H1 (cell line): ENCODE data around the gene EXT2. TPM values are rescaled to one million over a fixed set of nuclear protein-coding genes. Genes with fewer than 3 reads are reported as not detected.

ENCODE experiments used
- CTBP2 ChIP-seq: IDR thresholded peaks from 2 replicates; pipeline ENCODE4 v1.7.0; 2011; ENCODE audit warnings: borderline replicate concordance, mild to moderate bottlenecking, moderate library complexity, mixed read lengths, low read length; ENCODE audit not compliant: insufficient read depth, insufficient read length
- EP300 ChIP-seq, 2 experiments: IDR thresholded peaks; 1 replicate in 1 of 2; 2 replicates in 1 of 2; pipeline ENCODE4 v1.6.1; 2011 to 2012; ENCODE audit warnings: low read depth in 2 of 2, low read length in 2 of 2, mild to moderate bottlenecking in 2 of 2, borderline replicate concordance in 1 of 2, inconsistent platforms in 1 of 2, moderate library complexity in 1 of 2
- RXRA ChIP-seq: IDR thresholded peaks from 2 replicates; pipeline ENCODE4 v1.6.1; 2011; ENCODE audit warnings: low read depth, mild to moderate bottlenecking, low read length, moderate library complexity; ENCODE audit not compliant: insufficient read depth
- TCF12 ChIP-seq: IDR thresholded peaks from 2 replicates; pipeline ENCODE4 v1.6.1; 2011; ENCODE audit warnings: low read depth, mild to moderate bottlenecking, low read length
- TEAD4 ChIP-seq: IDR thresholded peaks from 2 replicates; pipeline ENCODE4 v1.6.1; 2012; ENCODE audit warnings: low read depth, low read length, inconsistent platforms, mixed read lengths
- ZNF274 ChIP-seq: IDR thresholded peaks from 2 replicates; pipeline ENCODE4 v1.7.0; 2012; ENCODE audit warnings: low read length, borderline replicate concordance; ENCODE audit errors: extremely low read depth
- polyA plus RNA-seq, 7 experiments: library from polyadenylated mRNA; depleted of rRNA in 3 of 7; stranded (reverse) in 5 of 7; unstranded in 2 of 7; fragments of >200 nt in 5 of 7; fragments of 200-250 nt in 2 of 7; gene quantifications; 1 replicate in 5 of 7; 2 replicates in 1 of 7; 4 replicates in 1 of 7; pipeline versions ENCODE4 v1.2.1 to v1.2.3, GENCODE V29; 2011 to 2013; ENCODE audit warnings: missing spikeins in 2 of 7, mixed read lengths in 2 of 7
- total RNA-seq: library from RNA; stranded (reverse); fragmentation: NEBNext Ultra II Directional; extraction: Animal tissue kit (Norgen Biotek cat#: 25700); gene quantifications from 2 replicates; pipeline ENCODE4 v1.2.1, GENCODE V29; 2021
- TF ChIP-seq, protein P1 (sequence below): fragments of 300-600 bp; sonication (generic); IDR thresholded peaks from 2 replicates; pipeline ENCODE4 v1.7.1; 2012; ENCODE audit warnings: low read length, moderate library complexity, mild to moderate bottlenecking, inconsistent platforms; ENCODE audit not compliant: insufficient replicate concordance
- TF ChIP-seq, protein P2 (sequence below): IDR thresholded peaks from 2 replicates; pipeline ENCODE4 v1.6.1; 2012; ENCODE audit warnings: inconsistent platforms

EXT2 gene
- total and polyA plus RNA-seq, 2 of the 8 experiments (the other 6 are each of a cell fraction or from before 2014, with no cell fraction given): 29.8 to 42.8 TPM

DNA sequence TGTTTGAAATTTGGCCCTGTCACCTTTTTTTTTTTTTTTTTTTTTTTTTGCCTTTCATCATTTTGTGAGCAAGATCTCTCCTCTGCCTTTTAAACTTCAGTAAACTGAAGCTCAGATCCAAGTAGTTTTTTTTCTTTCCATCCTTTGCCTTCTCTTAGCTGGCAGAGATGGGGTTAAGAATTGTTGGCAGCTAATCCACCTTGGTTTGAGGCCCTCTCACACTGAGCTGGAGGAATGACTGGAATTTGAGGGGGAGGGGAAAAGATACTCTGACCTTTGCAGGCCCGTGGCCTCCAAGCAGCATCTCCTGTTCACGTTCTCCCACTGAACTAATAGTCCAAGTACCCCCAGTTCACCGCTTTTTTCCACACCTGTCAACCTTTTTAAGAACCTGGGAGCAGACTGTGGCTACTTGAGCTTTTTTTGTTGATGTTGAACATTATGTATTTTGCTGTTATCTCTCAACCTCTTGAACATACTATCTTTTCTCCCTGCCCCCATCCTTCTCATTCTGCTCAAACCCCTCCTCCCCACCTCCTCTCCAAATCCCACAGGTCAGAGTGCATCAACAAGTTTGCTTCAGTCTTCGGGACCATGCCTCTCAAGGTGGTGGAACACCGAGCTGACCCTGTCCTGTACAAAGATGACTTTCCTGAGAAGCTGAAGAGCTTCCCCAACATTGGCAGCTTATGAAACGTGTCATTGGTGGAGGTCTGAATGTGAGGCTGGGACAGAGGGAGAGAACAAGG lies 148.3 kb downstream of the EXT2 start (continued):
- TF ChIP-seq, protein P1, sequence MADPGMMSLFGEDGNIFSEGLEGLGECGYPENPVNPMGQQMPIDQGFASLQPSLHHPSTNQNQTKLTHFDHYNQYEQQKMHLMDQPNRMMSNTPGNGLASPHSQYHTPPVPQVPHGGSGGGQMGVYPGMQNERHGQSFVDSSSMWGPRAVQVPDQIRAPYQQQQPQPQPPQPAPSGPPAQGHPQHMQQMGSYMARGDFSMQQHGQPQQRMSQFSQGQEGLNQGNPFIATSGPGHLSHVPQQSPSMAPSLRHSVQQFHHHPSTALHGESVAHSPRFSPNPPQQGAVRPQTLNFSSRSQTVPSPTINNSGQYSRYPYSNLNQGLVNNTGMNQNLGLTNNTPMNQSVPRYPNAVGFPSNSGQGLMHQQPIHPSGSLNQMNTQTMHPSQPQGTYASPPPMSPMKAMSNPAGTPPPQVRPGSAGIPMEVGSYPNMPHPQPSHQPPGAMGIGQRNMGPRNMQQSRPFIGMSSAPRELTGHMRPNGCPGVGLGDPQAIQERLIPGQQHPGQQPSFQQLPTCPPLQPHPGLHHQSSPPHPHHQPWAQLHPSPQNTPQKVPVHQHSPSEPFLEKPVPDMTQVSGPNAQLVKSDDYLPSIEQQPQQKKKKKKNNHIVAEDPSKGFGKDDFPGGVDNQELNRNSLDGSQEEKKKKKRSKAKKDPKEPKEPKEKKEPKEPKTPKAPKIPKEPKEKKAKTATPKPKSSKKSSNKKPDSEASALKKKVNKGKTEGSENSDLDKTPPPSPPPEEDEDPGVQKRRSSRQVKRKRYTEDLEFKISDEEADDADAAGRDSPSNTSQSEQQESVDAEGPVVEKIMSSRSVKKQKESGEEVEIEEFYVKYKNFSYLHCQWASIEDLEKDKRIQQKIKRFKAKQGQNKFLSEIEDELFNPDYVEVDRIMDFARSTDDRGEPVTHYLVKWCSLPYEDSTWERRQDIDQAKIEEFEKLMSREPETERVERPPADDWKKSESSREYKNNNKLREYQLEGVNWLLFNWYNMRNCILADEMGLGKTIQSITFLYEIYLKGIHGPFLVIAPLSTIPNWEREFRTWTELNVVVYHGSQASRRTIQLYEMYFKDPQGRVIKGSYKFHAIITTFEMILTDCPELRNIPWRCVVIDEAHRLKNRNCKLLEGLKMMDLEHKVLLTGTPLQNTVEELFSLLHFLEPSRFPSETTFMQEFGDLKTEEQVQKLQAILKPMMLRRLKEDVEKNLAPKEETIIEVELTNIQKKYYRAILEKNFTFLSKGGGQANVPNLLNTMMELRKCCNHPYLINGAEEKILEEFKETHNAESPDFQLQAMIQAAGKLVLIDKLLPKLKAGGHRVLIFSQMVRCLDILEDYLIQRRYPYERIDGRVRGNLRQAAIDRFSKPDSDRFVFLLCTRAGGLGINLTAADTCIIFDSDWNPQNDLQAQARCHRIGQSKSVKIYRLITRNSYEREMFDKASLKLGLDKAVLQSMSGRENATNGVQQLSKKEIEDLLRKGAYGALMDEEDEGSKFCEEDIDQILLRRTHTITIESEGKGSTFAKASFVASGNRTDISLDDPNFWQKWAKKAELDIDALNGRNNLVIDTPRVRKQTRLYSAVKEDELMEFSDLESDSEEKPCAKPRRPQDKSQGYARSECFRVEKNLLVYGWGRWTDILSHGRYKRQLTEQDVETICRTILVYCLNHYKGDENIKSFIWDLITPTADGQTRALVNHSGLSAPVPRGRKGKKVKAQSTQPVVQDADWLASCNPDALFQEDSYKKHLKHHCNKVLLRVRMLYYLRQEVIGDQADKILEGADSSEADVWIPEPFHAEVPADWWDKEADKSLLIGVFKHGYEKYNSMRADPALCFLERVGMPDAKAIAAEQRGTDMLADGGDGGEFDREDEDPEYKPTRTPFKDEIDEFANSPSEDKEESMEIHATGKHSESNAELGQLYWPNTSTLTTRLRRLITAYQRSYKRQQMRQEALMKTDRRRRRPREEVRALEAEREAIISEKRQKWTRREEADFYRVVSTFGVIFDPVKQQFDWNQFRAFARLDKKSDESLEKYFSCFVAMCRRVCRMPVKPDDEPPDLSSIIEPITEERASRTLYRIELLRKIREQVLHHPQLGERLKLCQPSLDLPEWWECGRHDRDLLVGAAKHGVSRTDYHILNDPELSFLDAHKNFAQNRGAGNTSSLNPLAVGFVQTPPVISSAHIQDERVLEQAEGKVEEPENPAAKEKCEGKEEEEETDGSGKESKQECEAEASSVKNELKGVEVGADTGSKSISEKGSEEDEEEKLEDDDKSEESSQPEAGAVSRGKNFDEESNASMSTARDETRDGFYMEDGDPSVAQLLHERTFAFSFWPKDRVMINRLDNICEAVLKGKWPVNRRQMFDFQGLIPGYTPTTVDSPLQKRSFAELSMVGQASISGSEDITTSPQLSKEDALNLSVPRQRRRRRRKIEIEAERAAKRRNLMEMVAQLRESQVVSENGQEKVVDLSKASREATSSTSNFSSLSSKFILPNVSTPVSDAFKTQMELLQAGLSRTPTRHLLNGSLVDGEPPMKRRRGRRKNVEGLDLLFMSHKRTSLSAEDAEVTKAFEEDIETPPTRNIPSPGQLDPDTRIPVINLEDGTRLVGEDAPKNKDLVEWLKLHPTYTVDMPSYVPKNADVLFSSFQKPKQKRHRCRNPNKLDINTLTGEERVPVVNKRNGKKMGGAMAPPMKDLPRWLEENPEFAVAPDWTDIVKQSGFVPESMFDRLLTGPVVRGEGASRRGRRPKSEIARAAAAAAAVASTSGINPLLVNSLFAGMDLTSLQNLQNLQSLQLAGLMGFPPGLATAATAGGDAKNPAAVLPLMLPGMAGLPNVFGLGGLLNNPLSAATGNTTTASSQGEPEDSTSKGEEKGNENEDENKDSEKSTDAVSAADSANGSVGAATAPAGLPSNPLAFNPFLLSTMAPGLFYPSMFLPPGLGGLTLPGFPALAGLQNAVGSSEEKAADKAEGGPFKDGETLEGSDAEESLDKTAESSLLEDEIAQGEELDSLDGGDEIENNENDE: no peak
- TF ChIP-seq, protein P2, sequence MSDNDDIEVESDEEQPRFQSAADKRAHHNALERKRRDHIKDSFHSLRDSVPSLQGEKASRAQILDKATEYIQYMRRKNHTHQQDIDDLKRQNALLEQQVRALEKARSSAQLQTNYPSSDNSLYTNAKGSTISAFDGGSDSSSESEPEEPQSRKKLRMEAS: peak; percentile 42
- TF ChIP-seq EP300 (IDR thresholded peaks at IDR 0.05; ENCODE audit: borderline replicate concordance in 1 of 2, low read depth in 2 of 2, low read length in 2 of 2): peak in 1 of 2 experiments; percentile 94; a peak in 1 of 3 replicates
- TF ChIP-seq CTBP2: peak; percentile 55
- TF ChIP-seq TCF12: peak; percentile 73; the same call in 1 of the 2 replicates
- TF ChIP-seq RXRA: peak; percentile 88; the same call in 1 of the 2 replicates
- TF ChIP-seq ZNF274: no peak
- peak; percentile 100 for TF ChIP-seq TEAD4
